Endothelial cell of umbilical vein (primary cell): ENCODE results near the gene SERINC2. TPM values are rescaled to one million over a fixed set of nuclear protein-coding genes. Genes with fewer than 3 reads are reported as not detected.

Source experiments
- BruUV-seq: library from RNA; stranded (reverse); fragments of 400-500 nt; replicated peaks from 2 replicates; lab custom pipeline; 2021; lab: Mats Ljungman, UMichigan
- CTCF ChIA-PET: fragments of 300-600, 350-600 bp; sonication (Branson Sonifier 250); formaldehyde crosslinking; loops from one replicate; lab custom pipeline; 2021; ENCODE audit warnings: antibody characterized with exemption, inconsistent platforms; lab: Charles Lee
- POLR2A ChIA-PET: fragments of 300-600, 350-600 bp; sonication (Branson Sonifier 250); formaldehyde crosslinking; loops from one replicate; lab custom pipeline; 2021; ENCODE audit warnings: antibody characterized with exemption, inconsistent platforms; lab: Charles Lee
- DNase-seq: peaks from one replicate; pipeline ENCODE4 v3.0.0-alpha.2; 2011; ENCODE audit warnings: low read depth, low spot score
- FAIRE-seq: peaks from 2 replicates; lab custom pipeline; 2011; peaks lifted over from hg19 to GRCh38; lab: Jason Lieb, UNC
- H2AFZ ChIP-seq: 2 replicates; pipeline ENCODE4 v1.6.0; 2012; ENCODE audit warnings: low read depth, low read length, control low read depth, inconsistent platforms
- H3K27ac ChIP-seq: 2 replicates; pipeline ENCODE4 v1.5.1; 2011; ENCODE audit warnings: low read depth, mild to moderate bottlenecking, control low read depth, low read length, moderate library complexity; ENCODE audit not compliant: insufficient read depth
- H3K27me3 ChIP-seq, 2 experiments: 2 replicates each; pipeline versions ENCODE4 v1.6.0 to v1.6.1; 2011; ENCODE audit warnings: low read length in 2 of 2, mixed read lengths in 1 of 2; ENCODE audit not compliant: control insufficient read depth in 2 of 2, insufficient read depth in 2 of 2
- H3K36me3 ChIP-seq, 2 experiments: 2 replicates in 1 of 2; 3 replicates in 1 of 2; pipeline ENCODE4 v1.5.1; 2011; ENCODE audit warnings: low read length in 2 of 2, mild to moderate bottlenecking in 1 of 2, moderate library complexity in 1 of 2; ENCODE audit not compliant: control insufficient read depth in 2 of 2, insufficient read depth in 2 of 2; ENCODE audit errors: extremely low read depth in 1 of 2
- H3K4me1 ChIP-seq: 3 replicates; pipeline ENCODE4 v1.5.1; 2011; ENCODE audit warnings: mild to moderate bottlenecking, low read length; ENCODE audit not compliant: control insufficient read depth, insufficient read depth; ENCODE audit errors: extremely low read depth
- H3K4me2 ChIP-seq: 2 replicates; pipeline ENCODE4 v1.6.1; 2011; ENCODE audit warnings: low read length, control low read depth, mixed read lengths; ENCODE audit not compliant: insufficient read depth
- H3K4me3 ChIP-seq, 3 experiments: fragments of 200-600 bp in 1 of 3; sonication (generic), shearing (Covaris generic) in 1 of 3; replicated peaks in 1 of 3; 2 replicates each; pipeline ENCODE4 v1.5.1; 2011 to 2016; ENCODE audit warnings: control low read depth in 3 of 3, low read length in 3 of 3, mild to moderate bottlenecking in 2 of 3, inconsistent platforms in 1 of 3, low read depth in 1 of 3, moderate library complexity in 1 of 3; ENCODE audit not compliant: insufficient read depth in 1 of 3
- H3K79me2 ChIP-seq: 2 replicates; pipeline ENCODE4 v1.6.0; 2012; ENCODE audit warnings: low read length, inconsistent platforms; ENCODE audit not compliant: control insufficient read depth, insufficient read depth
- H3K9ac ChIP-seq: replicated peaks from 2 replicates; pipeline ENCODE3; 2011; ENCODE audit warnings: low read length, control low read depth; ENCODE audit not compliant: insufficient read depth; ENCODE audit errors: extremely low read depth
- H3K9me1 ChIP-seq: replicated peaks from 3 replicates; pipeline ENCODE4 v1.6.0; 2011; ENCODE audit warnings: mild to moderate bottlenecking, low read length; ENCODE audit not compliant: control insufficient read depth, insufficient read depth; ENCODE audit errors: extremely low read depth
- H3K9me3 ChIP-seq: replicated peaks from 2 replicates; pipeline ENCODE4 v1.5.1; 2012; ENCODE audit warnings: low read length, inconsistent platforms; ENCODE audit not compliant: control insufficient read depth, insufficient read depth
- H4K20me1 ChIP-seq: replicated peaks from 2 replicates; pipeline ENCODE3; 2011; ENCODE audit warnings: mild to moderate bottlenecking, low read length; ENCODE audit not compliant: control insufficient read depth, insufficient read depth; ENCODE audit errors: extremely low read depth
- CTCF ChIP-seq, 2 donors: IDR thresholded peaks; 1 replicate in 1 of 2; 2 replicates in 1 of 2; pipeline ENCODE4 v1.5.1; 2011; ENCODE audit warnings: low read length in 2 of 2, mild to moderate bottlenecking in 2 of 2, moderate library complexity in 2 of 2, control low read depth in 1 of 2, inconsistent platforms in 1 of 2, low read depth in 1 of 2; ENCODE audit not compliant: insufficient read depth in 1 of 2; ENCODE audit errors: extremely low read depth in 1 of 2
- EZH2 ChIP-seq: IDR thresholded peaks from 2 replicates; pipeline ENCODE4 v1.6.1; 2012; ENCODE audit warnings: borderline replicate concordance, low read depth, mild to moderate bottlenecking, moderate library complexity, low read length, inconsistent platforms; ENCODE audit not compliant: severe bottlenecking
- FOS ChIP-seq: IDR thresholded peaks from 2 replicates; pipeline ENCODE4 v1.6.1; 2011; ENCODE audit warnings: mild to moderate bottlenecking, low read length, moderate library complexity, borderline replicate concordance; ENCODE audit not compliant: insufficient read depth
- GATA2 ChIP-seq: IDR thresholded peaks from 2 replicates; pipeline ENCODE4 v1.7.0; 2011; ENCODE audit warnings: low read depth, mild to moderate bottlenecking, moderate library complexity, mixed read lengths, low read length; ENCODE audit not compliant: insufficient read length, insufficient read depth
- JUN ChIP-seq: IDR thresholded peaks from 2 replicates; pipeline ENCODE4 v1.6.1; 2011; ENCODE audit warnings: borderline replicate concordance, low read depth; ENCODE audit not compliant: insufficient read length, insufficient read depth
- MAX ChIP-seq: IDR thresholded peaks from 2 replicates; pipeline ENCODE4 v1.6.1; 2011; ENCODE audit not compliant: insufficient read depth, insufficient read length
- MYC ChIP-seq: IDR thresholded peaks from one replicate; pipeline ENCODE4 v1.6.1; 2011; ENCODE audit warnings: mild to moderate bottlenecking, low read depth, low read length
- POLR2A ChIP-seq: IDR thresholded peaks from 2 replicates; pipeline ENCODE4 v1.6.1; 2012; ENCODE audit warnings: low read depth, mild to moderate bottlenecking, control low read depth, low read length
- POLR2AphosphoS5 ChIP-seq: IDR thresholded peaks from 2 replicates; pipeline ENCODE4 v1.6.1; 2012; ENCODE audit warnings: low read depth, mild to moderate bottlenecking, control low read depth, low read length, moderate library complexity; ENCODE audit not compliant: insufficient read depth
- dilution Hi-C: fragments of 300-500 bp; cut with MboI; formaldehyde crosslinking; loops from one replicate; pipeline ENCODE4 v1.15.0; 2019; ENCODE audit warnings: low sequenced_read_pairs; ENCODE audit not compliant: extremely low pct_ligation_motif_present
- intact Hi-C: fragments of 100-400 bp; cut with micrococcal nuclease; formaldehyde crosslinking; loops from one replicate; pipeline ENCODE4 v1.10.0; 2022
- polyA plus RNA-seq, 4 experiments: library from polyadenylated mRNA; depleted of rRNA in 3 of 4; stranded (reverse) in 3 of 4; unstranded in 1 of 4; fragments of >200 nt; gene quantifications; 2 replicates each; pipeline versions ENCODE4 v1.2.1 to v1.2.3, GENCODE V29; 2011 to 2012; ENCODE audit warnings: missing spikeins in 1 of 4
- total RNA-seq: library from RNA; stranded (reverse); gene quantifications from 2 replicates; pipeline ENCODE4 v1.2.3, GENCODE V29; 2021

SERINC2 gene
- total and polyA plus RNA-seq, 2 donors (not counting 3 experiments of a cell fraction or from before 2014, with no cell fraction given) = 19.4 to 34.6 TPM

- TF ChIP-seq JUN (no peak), MAX (no peak), MYC (no peak), FOS (no peak), POLR2AphosphoS5 (no peak), GATA2 (no peak), EZH2 (no peak), POLR2A (no peak), CTCF (IDR thresholded peaks at IDR 0.05; ENCODE audit: extremely low read depth in 1 of 2, insufficient read depth in 1 of 2, low read depth in 1 of 2, low read length in 2 of 2) (no peak)
- Histone ChIP-seq H3K4me2 (no peak overlapping the region), H3K79me2 (no peaks in the 10 kb centered on the region), H4K20me1 (no peaks in the 10 kb centered on the region), H3K4me3 (no peak overlapping the region), H2AFZ (no peak overlapping the region), H3K27ac (no peak overlapping the region), H3K9me3 (no peaks in the 10 kb centered on the region), H3K9me1 (no peaks in the 10 kb centered on the region), H3K9ac (no peak overlapping the region), H3K4me1 (no peaks in the 10 kb centered on the region), H3K36me3 (no peaks in the 10 kb centered on the region), H3K27me3 (peaks cover 2 to 11% of the 10 kb centered on the region in 2 experiments)
- dilution Hi-C loops = no loop called here
- intact Hi-C loops = no loop called here
- DNase-seq (no peak), FAIRE-seq (no peak)
- no TSS peak for BruUV-seq
- CTCF ChIA-PET = interaction anchor here (0.8 kb wide), 1 partner anchor 10 kb away, joined by 3 read pairs; no protein-coding TSS in a partner anchor
- POLR2A ChIA-PET = no interaction called here
Measured at GRCh38 chr1:31483012-31483946, 70.3 kb downstream of the SERINC2 start.

Other genes starting within 250 kb of the SERINC2 start
- 0.23 and 0.40 TPM in 2 replicates for gene NKAIN1, start 173.3 kb upstream of the SERINC2 start, total RNA-seq
- 0.29 and 0.60 TPM in 2 replicates for gene NKAIN1, start 173.3 kb upstream of the SERINC2 start, polyA plus RNA-seq
- gene SNRNP40, start 116.4 kb upstream of the SERINC2 start, total RNA-seq = 78.1 and 85.3 TPM in 2 replicates
- 57.8 and 66.3 TPM in 2 replicates for gene SNRNP40, start 116.4 kb upstream of the SERINC2 start, polyA plus RNA-seq
- gene ZCCHC17, start 116.2 kb upstream of the SERINC2 start, total RNA-seq = 40.4 and 41.4 TPM in 2 replicates
- 31.6 and 32.0 TPM in 2 replicates for gene ZCCHC17, start 116.2 kb upstream of the SERINC2 start, polyA plus RNA-seq
- 0.84 and 1.8 TPM in 2 replicates for gene FABP3, start 40.1 kb upstream of the SERINC2 start, total RNA-seq
- gene FABP3, start 40.1 kb upstream of the SERINC2 start, polyA plus RNA-seq = 1.8 and 2.6 TPM in 2 replicates
- 298 and 312 TPM in 2 replicates for gene TINAGL1, start 163.3 kb downstream of the SERINC2 start, total RNA-seq
- 477 and 555 TPM in 2 replicates for gene TINAGL1, start 163.3 kb downstream of the SERINC2 start, polyA plus RNA-seq
- gene HCRTR1, start 204.5 kb downstream of the SERINC2 start, total RNA-seq = 0.93 and 1.4 TPM in 2 replicates
- gene HCRTR1, start 204.5 kb downstream of the SERINC2 start, polyA plus RNA-seq = 1.3 and 1.5 TPM in 2 replicates
- 66.5 and 73.3 TPM in 2 replicates for gene PEF1, start 231.7 kb downstream of the SERINC2 start, total RNA-seq
- gene PEF1, start 231.7 kb downstream of the SERINC2 start, polyA plus RNA-seq = 149 and 161 TPM in 2 replicates